Measurements from ENCODE around the gene MRPS9. TPM values are rescaled to one million over a fixed set of nuclear protein-coding genes. Genes with fewer than 3 reads are reported as not detected.

The MRPS9 gene
- total and polyA plus RNA-seq, 2 experiments from 2014 or later = 64.7 to 78.9 TPM

- peaks cover 17% of the 10 kb centered on the region for H3K36me3 ChIP-seq (ENCODE audit: insufficient read depth)
- H3F3A ChIP-seq (replicated peaks; ENCODE audit: low read depth) = no peaks in the 10 kb centered on the region
- H3K36me3 Mint-ChIP-seq (ENCODE audit: low read depth) = peaks cover 42% of the 10 kb centered on the region
- H3K4me3 ChIP-seq = no peak overlapping the region
- no peak for ATAC-seq
- H3K4me1 Mint-ChIP-seq = peaks cover 17% of the 10 kb centered on the region
- peaks cover 6% of the 10 kb centered on the region for H3K27me3 Mint-ChIP-seq (ENCODE audit: insufficient read depth, low read depth, poor library complexity)
- no peaks in the 10 kb centered on the region for H3K9me2 ChIP-seq (ENCODE audit: insufficient read depth)
- no peaks in the 10 kb centered on the region; the same call in 1 of the 2 replicates for H4K20me1 ChIP-seq (replicated peaks; ENCODE audit: insufficient read depth)
- H3K4me2 ChIP-seq = no peak overlapping the region
- no peaks in the 10 kb centered on the region for H3K9me3 Mint-ChIP-seq
- peaks cover 5% of the 10 kb centered on the region for H3K4me1 ChIP-seq (ENCODE audit: insufficient read depth)
- no peak overlapping the region for H3K27ac ChIP-seq (ENCODE audit: low read depth)
- no peaks in the 10 kb centered on the region for H3K27me3 ChIP-seq (ENCODE audit: insufficient read depth)
- H3K79me2 ChIP-seq (replicated peaks; ENCODE audit: insufficient read depth) = no peaks in the 10 kb centered on the region
- no peak overlapping the region for H3K4me3 Mint-ChIP-seq
- DNase-seq (ENCODE audit: low spot score) = no peak
- TF ChIP-seq EZH2phosphoT487 (IDR thresholded peaks at IDR 0.05; ENCODE audit: unreplicated experiment) (no peak), ETS1 (IDR thresholded peaks at IDR 0.05) (no peak), EZH2 (IDR thresholded peaks at IDR 0.05; ENCODE audit: low read depth, unreplicated experiment) (no peak), JUNB (IDR thresholded peaks at IDR 0.05; ENCODE audit: unreplicated experiment) (no peak), POLR2AphosphoS5 (IDR thresholded peaks at IDR 0.05; ENCODE audit: low read depth) (no peak), NANOG (IDR thresholded peaks at IDR 0.05; ENCODE audit: borderline replicate concordance) (no peak), ZNF331 (CRISPR knock-in tag; IDR thresholded peaks at IDR 0.05; ENCODE audit: low read depth) (no peak), CTCF (conservative IDR thresholded peaks at IDR 0.05; ENCODE audit: low read depth in 2 of 2) (no peak)
- H3K27ac Mint-ChIP-seq = no peak overlapping the region
- no peak overlapping the region for H2AFZ ChIP-seq
Observed at GRCh38 chr2:105099153-105099552, 61.3 kb downstream of the MRPS9 start.

GRCh38 chr2:105100046-105100840, 62.4 kb downstream of the MRPS9 start:
- H3K4me3 Mint-ChIP-seq = no peak overlapping the region
- no peaks in the 10 kb centered on the region for H3K79me2 ChIP-seq (replicated peaks; ENCODE audit: insufficient read depth)
- no peaks in the 10 kb centered on the region for H3K9me2 ChIP-seq (ENCODE audit: insufficient read depth)
- no peak overlapping the region for H2AFZ ChIP-seq
- peaks cover 9% of the 10 kb centered on the region; the same call in 1 of the 2 replicates for H3K36me3 ChIP-seq (ENCODE audit: insufficient read depth)
- H4K20me1 ChIP-seq (replicated peaks; ENCODE audit: insufficient read depth) = no peaks in the 10 kb centered on the region; the same call in 1 of the 2 replicates
- H3K27ac ChIP-seq (ENCODE audit: low read depth) = no peak overlapping the region
- peaks cover 5% of the 10 kb centered on the region for H3K4me1 ChIP-seq (ENCODE audit: insufficient read depth)
- H3K27me3 Mint-ChIP-seq (ENCODE audit: insufficient read depth, low read depth, poor library complexity) = peaks cover 9% of the 10 kb centered on the region
- H3K36me3 Mint-ChIP-seq (ENCODE audit: low read depth) = peaks cover 35% of the 10 kb centered on the region
- no peak overlapping the region for H3K27ac Mint-ChIP-seq
- no peaks in the 10 kb centered on the region for H3K27me3 ChIP-seq (ENCODE audit: insufficient read depth)
- DNase-seq (ENCODE audit: low spot score) (no peak), ATAC-seq (no peak)
- no peaks in the 10 kb centered on the region for H3K9me3 Mint-ChIP-seq
- H3K4me2 ChIP-seq = no peak overlapping the region
- H3K4me1 Mint-ChIP-seq = peaks cover 20% of the 10 kb centered on the region
- H3F3A ChIP-seq (replicated peaks; ENCODE audit: low read depth) = no peaks in the 10 kb centered on the region
- H3K4me3 ChIP-seq = no peak overlapping the region
- TF ChIP-seq REST (IDR thresholded peaks at IDR 0.05; ENCODE audit: unreplicated experiment) = no peak
- TF ChIP-seq NANOG (IDR thresholded peaks at IDR 0.05; ENCODE audit: borderline replicate concordance) = no peak
- no peak for TF ChIP-seq ZNF331 (CRISPR knock-in tag; IDR thresholded peaks at IDR 0.05; ENCODE audit: low read depth)
- TF ChIP-seq CTCF (conservative IDR thresholded peaks at IDR 0.05; ENCODE audit: low read depth in 2 of 2) = no peak
- no peak for TF ChIP-seq ETS1 (IDR thresholded peaks at IDR 0.05)
- TF ChIP-seq POLR2AphosphoS5 (IDR thresholded peaks at IDR 0.05; ENCODE audit: low read depth) = no peak
- TF ChIP-seq ZNF114 (CRISPR knock-in tag; IDR thresholded peaks at IDR 0.05) = no peak

All from GM23338 (cell line).